ENCODE measurements around the gene PRPF18.

The PRPF18 gene

DNA sequence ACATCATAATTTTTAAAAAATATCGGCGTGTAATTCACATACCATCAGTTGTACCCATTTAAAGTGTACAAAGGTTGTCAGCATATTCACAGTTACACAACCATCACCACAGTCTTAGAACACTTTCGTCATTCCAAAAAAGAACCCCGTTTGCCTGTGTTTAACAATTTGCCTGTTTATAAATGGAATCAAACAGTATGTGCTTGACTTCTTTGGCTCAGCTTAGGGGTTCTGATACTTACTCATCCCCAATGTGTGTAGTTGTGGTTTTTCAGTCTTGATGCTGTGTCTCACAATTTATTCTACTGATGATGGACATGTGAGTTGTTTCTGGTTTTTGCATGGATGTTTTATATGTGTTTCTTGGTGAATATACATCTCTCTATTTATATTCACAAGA is 50.0 kb downstream of the PRPF18 start:
- intact Hi-C loops (cut with DNase I), result no loop called here
- DNase-seq, result no peak

DNA sequence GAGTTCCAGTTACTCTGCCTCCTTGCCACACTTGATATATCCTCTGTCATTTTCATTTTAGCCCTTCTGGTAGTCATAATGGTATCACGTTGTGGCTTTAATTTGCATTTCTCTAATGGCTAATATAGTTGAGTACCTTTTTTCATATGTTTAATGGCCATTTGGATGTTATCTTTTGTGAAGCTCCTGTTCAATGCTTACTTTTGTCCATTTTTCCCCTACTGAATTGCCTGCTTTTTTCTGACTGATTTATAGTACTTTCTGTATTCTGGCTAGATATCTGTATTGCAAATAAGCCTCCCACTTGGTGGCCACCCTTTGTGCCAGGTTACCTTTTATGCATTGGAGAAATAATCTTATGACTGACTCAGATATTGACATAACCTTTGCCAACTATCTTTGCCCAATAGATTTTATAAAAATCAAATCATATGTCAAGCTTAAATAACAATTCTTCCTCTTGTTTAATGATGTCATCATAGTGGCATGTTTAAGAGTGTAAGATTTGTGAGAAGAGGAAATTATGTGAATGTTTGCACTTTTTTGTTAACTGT is 50.6 kb downstream of the PRPF18 start:
- DNase-seq, result no peak
- intact Hi-C loops (cut with DNase I), result no loop called here

DNA sequence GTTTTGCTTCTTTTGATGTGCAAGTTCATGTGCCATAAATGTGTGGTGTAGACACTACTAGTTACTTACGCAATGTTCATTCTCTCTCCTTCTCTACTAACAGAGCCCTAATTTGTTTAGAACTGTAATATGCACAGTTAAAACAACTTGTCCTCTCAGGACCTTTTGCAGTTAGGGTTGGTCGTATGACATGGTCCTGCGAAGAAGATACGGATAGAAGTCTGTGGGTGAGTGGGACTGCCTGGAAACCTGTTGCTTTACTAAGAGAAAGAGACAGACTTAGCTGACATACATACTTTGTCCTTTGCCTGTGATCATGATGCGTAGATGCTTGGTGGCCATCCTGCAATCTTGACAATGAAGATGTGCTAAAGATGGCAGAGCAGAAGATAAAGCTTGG is 51.1 kb downstream of the PRPF18 start:
- intact Hi-C loops (cut with DNase I), result no loop called here
- DNase-seq, result no peak

GRCh38 chr10:13642293-13642692 is 55.5 kb downstream of the PRPF18 start:
- no peak for DNase-seq
- intact Hi-C loops (cut with DNase I), result no loop called here

- DNase-seq, result no peak
- intact Hi-C loops (cut with DNase I), result no loop called here
Measured at GRCh38 chr10:13643016-13643415, 56.3 kb downstream of the PRPF18 start.

GRCh38 chr10:13644866-13645265 is 58.1 kb downstream of the PRPF18 start:
- DNase-seq, result no peak
- intact Hi-C loops (cut with DNase I), result no loop called here

GRCh38 chr10:13648425-13648824 is 61.7 kb downstream of the PRPF18 start:
- no peak for DNase-seq
- intact Hi-C loops (cut with DNase I), result no loop called here

- no peak for DNase-seq
- intact Hi-C loops (cut with DNase I), result no loop called here
Measured at GRCh38 chr10:13649844-13650520, 63.2 kb downstream of the PRPF18 start.

GRCh38 chr10:13650961-13651360 is 64.2 kb downstream of the PRPF18 start:
- intact Hi-C loops (cut with DNase I), result no loop called here
- no peak for DNase-seq

DNA sequence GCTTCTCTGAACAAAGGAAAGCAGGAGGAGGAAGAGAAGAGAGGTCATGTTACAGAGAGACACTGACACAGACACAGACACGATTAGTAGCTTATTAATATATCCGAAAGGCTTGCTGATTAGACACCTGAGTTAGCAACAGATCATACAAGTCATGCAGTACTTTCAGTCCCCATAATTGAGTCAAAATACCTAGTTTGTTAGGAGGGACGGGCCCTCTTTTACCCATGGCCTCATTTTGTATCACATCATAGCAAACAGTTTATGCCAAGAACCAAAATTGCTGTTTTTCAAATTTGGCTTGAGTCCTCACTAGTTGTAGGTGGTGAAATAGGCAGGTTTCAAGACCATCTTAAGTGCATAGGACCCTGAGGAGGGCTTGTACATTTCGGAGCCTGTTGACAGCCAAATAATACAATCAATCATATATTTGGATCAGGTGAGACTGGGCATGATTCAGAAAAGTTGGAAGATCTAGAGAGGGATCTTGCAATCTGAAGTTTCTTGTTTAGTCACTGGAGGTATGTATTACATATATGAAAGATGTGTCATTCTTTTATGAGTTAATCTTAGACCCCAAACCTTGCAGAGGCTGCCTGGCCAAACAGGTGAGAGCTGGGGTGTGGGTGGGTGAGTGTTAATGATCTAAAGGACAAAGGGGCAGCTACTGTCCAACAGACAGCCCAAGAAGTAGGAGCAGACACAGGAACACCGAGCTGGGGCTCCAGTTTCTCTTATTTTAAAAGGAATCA is 65.4 kb downstream of the PRPF18 start:
- intact Hi-C loops (cut with DNase I), result no loop called here
- no peak for DNase-seq

DNA sequence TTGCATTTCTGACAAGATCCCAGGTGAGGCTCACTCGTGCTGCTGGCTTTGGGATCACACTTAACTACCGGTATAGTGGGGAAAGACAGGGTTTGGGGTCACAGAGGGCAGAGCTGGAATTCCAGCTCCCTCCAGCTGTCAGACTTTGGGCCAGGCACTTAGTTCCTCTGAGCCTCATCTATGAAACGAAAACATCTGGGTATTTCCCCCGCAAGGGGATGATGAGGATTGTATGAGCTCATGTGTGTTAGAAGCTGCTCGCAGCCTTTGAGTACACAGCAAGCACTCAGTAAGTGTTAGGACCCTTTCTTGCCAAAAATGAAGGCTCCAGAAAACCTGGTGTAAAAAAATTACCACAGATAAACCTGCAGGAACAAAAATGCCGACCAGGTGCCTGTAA is 66.1 kb downstream of the PRPF18 start:
- intact Hi-C loops (cut with DNase I), result no loop called here
- DNase-seq, result no peak

- no peak for DNase-seq
- intact Hi-C loops (cut with DNase I), result no loop called here
Measured at GRCh38 chr10:13654118-13654830, 67.5 kb downstream of the PRPF18 start.

GRCh38 chr10:13654846-13655245 is 68.1 kb downstream of the PRPF18 start:
- DNase-seq, result no peak
- intact Hi-C loops (cut with DNase I), result no loop called here

- intact Hi-C loops (cut with DNase I), result no loop called here
- no peak for DNase-seq
Measured at GRCh38 chr10:13656337-13657100, 69.8 kb downstream of the PRPF18 start.

- intact Hi-C loops (cut with DNase I), result no loop called here
- DNase-seq, result peak in 1 of 10 donors; percentile 86
Measured at GRCh38 chr10:13657101-13657680, 70.4 kb downstream of the PRPF18 start.

DNA sequence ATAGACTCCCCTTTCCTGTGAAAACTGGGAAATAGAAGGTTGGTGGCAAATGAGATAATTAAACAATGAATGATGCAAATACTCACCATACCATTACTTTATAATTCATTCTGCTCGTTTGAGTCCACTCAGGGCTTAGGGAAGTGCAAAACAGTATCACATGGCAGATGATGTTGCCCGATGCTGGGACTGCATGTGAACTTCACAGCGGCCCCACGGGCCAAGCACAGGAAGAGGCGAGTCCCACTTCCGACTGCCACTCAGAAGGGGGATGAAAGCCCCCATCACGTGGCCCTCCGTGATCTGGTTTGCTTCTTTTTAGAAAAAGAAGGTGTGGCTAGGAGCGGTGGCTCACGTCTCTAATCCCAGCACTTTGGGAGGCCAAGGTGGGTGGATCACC is 71.5 kb downstream of the PRPF18 start:
- intact Hi-C loops (cut with DNase I), result no loop called here
- no peak for DNase-seq

GRCh38 chr10:13658871-13659685 is 72.3 kb downstream of the PRPF18 start:
- intact Hi-C loops (cut with DNase I), result no loop called here
- DNase-seq, result peak in 9 of 10 donors; percentile 34 to 92 (median 52)

DNA sequence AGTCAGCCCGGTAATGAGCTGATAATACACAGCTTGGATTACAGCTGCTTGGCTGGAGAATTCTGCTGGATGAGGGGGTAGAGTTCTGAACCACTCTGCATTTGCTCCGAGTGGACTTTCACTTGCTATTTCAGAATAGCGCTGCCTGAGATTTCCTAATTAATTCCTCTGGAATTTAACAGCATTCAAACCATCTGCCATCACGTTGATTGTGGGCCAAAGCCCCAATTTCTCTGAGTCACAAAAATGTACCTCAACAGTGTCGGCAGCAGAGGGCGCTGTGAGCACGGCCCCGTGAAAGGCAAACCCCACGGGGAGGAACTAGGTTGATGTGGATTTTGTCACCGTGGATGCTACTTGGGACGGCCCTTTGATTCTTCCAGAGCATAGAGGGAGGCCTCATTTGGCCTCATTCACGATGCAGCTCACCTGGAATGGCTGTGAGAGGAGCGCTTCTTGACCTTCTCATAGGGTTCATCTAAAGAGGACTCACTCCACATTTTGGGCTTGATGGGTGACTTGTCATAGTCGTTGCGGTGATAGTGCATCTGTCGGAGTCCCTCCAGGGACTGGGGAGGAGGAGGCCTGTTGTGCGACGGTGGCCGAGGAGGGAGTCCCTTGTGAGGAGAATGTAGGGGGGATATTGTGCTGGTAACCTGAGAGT is 73.3 kb downstream of the PRPF18 start:
- intact Hi-C loops (cut with DNase I), result loop anchor here (1.0 kb wide), 1 partner anchor 118 kb away; no protein-coding TSS in a partner anchor
- peak; percentile 67 to 96 (median 83) for DNase-seq

DNA sequence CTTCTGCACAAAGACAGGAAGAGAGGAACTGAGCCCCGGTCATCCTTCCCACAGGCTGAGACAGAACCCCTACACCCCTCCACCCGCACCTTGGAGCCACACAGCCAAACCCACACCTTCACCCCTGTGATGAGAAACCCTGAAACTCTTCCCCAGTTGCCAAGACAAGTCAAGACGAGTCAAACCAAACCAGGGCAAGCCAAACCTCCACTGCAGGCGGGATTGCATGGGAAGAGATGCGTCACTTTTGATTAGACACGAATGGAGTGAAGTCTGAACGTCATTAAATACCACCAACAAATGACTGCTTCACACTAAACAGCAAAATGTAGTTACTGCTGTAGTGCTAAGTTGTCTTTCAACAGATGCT is 73.8 kb downstream of the PRPF18 start:
- DNase-seq, result no peak
- intact Hi-C loops (cut with DNase I), result loop anchor here (1.0 kb wide), 1 partner anchor 118 kb away; no protein-coding TSS in a partner anchor
